VCaP (cell line): Measurements from ENCODE around the gene PLGRKT.
"Not testable (repeated sequence)": the region's sequence is repeated elsewhere in the genome, so short reads cannot be mapped to it uniquely, and the experiment has no call there.

Experiments used
- H3K27ac ChIP-seq: fragments of 450-650 bp; 2 replicates; pipeline ENCODE4 v1.5.1; 2017
- CTCF ChIP-seq: fragments of 450-650 bp; conservative IDR thresholded peaks from 2 replicates; pipeline ENCODE4 v1.5.1; 2017; ENCODE audit warnings: mild to moderate bottlenecking, moderate library complexity

PLGRKT gene

GRCh38 chr9:5445886-5446285 lies 8.2 kb upstream of the PLGRKT start:
- H3K27ac ChIP-seq: no peak overlapping the region
- TF ChIP-seq CTCF: no peak

GRCh38 chr9:5445096-5445495 lies 7.4 kb upstream of the PLGRKT start:
- H3K27ac ChIP-seq: not testable (repeated sequence)

- no peak for TF ChIP-seq CTCF
- H3K27ac ChIP-seq: no peak overlapping the region
These were observed 6.1 kb upstream of the PLGRKT start for GRCh38 chr9:5443850-5444249.

GRCh38 chr9:5442400-5443011 lies 4.8 kb upstream of the PLGRKT start:
- H3K27ac ChIP-seq: no peak overlapping the region
- peak; percentile 84 for TF ChIP-seq CTCF

- no peak overlapping the region for H3K27ac ChIP-seq
- no peak for TF ChIP-seq CTCF
These were observed 3.3 kb upstream of the PLGRKT start for GRCh38 chr9:5441043-5441442.

- H3K27ac ChIP-seq: no peak overlapping the region
- TF ChIP-seq CTCF: no peak
These were observed 2.7 kb upstream of the PLGRKT start for GRCh38 chr9:5440426-5440825.

- peak overlapping the region; percentile 90 for H3K27ac ChIP-seq
- TF ChIP-seq CTCF: no peak
These were observed 807 bp upstream of the PLGRKT start for GRCh38 chr9:5438301-5439162.

- H3K27ac ChIP-seq: peak overlapping the region; percentile 90
These were observed 1.3 kb downstream of the PLGRKT start for GRCh38 chr9:5436441-5436840.

More at GRCh38 chr9:5436441-5436840, 1.3 kb downstream of the PLGRKT start:
- no peak for TF ChIP-seq CTCF
